Measurements from ENCODE around the gene CDHR2.

CDHR2 gene

DNA sequence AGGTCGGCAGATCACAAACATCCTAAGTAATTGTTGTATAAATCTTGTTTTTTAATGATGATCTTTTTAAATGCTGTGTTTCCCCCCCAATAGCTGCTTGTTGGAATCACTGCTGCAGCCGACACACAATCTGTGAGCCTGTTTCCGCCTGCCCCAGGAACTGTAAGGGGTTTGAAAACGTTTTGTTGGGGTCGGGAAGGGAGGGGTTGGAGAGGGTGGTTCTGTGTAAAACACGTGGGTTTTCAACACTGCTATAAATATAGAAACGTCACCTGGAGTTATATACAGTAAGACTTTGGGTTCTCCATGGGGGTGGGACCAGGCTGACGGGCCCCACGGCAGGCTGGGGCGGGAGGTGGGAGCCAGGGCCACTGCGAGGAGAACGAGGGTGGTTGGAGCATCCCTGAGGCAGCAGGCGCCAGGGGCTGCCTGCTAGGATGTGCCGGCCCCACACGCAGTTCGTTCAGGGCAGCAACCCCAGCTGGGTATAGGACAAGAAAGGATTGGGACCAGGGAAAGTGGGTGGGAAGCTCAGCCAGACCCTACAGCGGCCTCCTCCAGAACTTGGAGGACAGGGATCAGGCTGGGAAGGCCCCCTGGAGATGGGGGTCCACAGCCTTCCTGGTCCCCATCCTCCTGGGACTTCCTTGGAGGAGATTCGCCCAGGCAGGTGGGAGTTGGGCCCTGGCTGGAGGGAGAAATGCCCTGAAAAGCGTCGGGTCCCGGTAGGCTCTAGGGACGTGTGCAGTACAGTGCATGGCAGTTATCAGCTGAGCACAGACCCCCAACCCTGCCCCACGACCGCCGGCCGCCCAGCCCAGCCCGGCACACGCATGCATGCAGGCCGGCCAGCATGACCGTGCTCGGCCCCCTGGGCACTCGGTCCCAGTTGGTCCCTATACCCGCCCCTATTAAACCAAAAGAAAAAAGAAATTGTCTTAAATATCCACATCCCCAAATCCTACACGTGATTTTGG is 21.6 kb upstream of the CDHR2 start:
- Histone ChIP-seq H3K4me3 (replicated peaks; ENCODE audit: insufficient read depth, low read length) (no peak overlapping the region), H3K27ac (replicated peaks) (no peak overlapping the region; the same call in 1 of the 2 replicates), H3K27me3 (ENCODE audit: insufficient read depth, poor library complexity, severe bottlenecking) (no peaks in the 10 kb centered on the region)
- no peak for DNase-seq (ENCODE audit: low read depth in 1 of 2, low spot score in 1 of 2)
- TF ChIP-seq REST (IDR thresholded peaks at IDR 0.05; ENCODE audit: insufficient replicate concordance, low read depth), result no peak
- TF ChIP-seq, protein P1, sequence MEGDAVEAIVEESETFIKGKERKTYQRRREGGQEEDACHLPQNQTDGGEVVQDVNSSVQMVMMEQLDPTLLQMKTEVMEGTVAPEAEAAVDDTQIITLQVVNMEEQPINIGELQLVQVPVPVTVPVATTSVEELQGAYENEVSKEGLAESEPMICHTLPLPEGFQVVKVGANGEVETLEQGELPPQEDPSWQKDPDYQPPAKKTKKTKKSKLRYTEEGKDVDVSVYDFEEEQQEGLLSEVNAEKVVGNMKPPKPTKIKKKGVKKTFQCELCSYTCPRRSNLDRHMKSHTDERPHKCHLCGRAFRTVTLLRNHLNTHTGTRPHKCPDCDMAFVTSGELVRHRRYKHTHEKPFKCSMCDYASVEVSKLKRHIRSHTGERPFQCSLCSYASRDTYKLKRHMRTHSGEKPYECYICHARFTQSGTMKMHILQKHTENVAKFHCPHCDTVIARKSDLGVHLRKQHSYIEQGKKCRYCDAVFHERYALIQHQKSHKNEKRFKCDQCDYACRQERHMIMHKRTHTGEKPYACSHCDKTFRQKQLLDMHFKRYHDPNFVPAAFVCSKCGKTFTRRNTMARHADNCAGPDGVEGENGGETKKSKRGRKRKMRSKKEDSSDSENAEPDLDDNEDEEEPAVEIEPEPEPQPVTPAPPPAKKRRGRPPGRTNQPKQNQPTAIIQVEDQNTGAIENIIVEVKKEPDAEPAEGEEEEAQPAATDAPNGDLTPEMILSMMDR (IDR thresholded peaks at IDR 0.05; ENCODE audit: insufficient read depth, low read length), result no peak

- H3K27ac ChIP-seq (replicated peaks), result no peak overlapping the region
These were observed 20.8 kb upstream of the CDHR2 start for GRCh38 chr5:176528301-176528700.

GRCh38 chr5:176528761-176529115 is 20.4 kb upstream of the CDHR2 start:
- no peak overlapping the region for H3K4me3 ChIP-seq (replicated peaks; ENCODE audit: insufficient read depth, low read length)
- no peak for DNase-seq (ENCODE audit: low read depth in 1 of 2, low spot score in 1 of 2)
- TF ChIP-seq GABPA (IDR thresholded peaks at IDR 0.05; ENCODE audit: low read depth) (no peak), SPI1 (IDR thresholded peaks at IDR 0.05; ENCODE audit: borderline replicate concordance, low read depth) (no peak), REST (IDR thresholded peaks at IDR 0.05; ENCODE audit: insufficient replicate concordance, low read depth) (no peak), POLR2AphosphoS5 (IDR thresholded peaks at IDR 0.05; ENCODE audit: low read depth) (no peak; the same call in 1 of the 2 replicates)
- TF ChIP-seq, protein P1 (IDR thresholded peaks at IDR 0.05; ENCODE audit: insufficient read depth, low read length), result no peak
- no peaks in the 10 kb centered on the region for H3K27me3 ChIP-seq (ENCODE audit: insufficient read depth, poor library complexity, severe bottlenecking)
- H3K27ac ChIP-seq (replicated peaks), result no peak overlapping the region; the same call in 1 of the 2 replicates

More at GRCh38 chr5:176528301-176528700, 20.8 kb upstream of the CDHR2 start:
- no peak for DNase-seq (ENCODE audit: low read depth in 1 of 2, low spot score in 1 of 2)
- H3K27me3 ChIP-seq (ENCODE audit: insufficient read depth, poor library complexity, severe bottlenecking), result no peaks in the 10 kb centered on the region
- TF ChIP-seq REST (IDR thresholded peaks at IDR 0.05; ENCODE audit: insufficient replicate concordance, low read depth), result no peak
- TF ChIP-seq GABPA (IDR thresholded peaks at IDR 0.05; ENCODE audit: low read depth), result no peak
- TF ChIP-seq POLR2AphosphoS5 (IDR thresholded peaks at IDR 0.05; ENCODE audit: low read depth), result no peak
- TF ChIP-seq, protein P1 (IDR thresholded peaks at IDR 0.05; ENCODE audit: insufficient read depth, low read length), result no peak
- TF ChIP-seq SPI1 (IDR thresholded peaks at IDR 0.05; ENCODE audit: borderline replicate concordance, low read depth), result no peak
- no peak overlapping the region for H3K4me3 ChIP-seq (replicated peaks; ENCODE audit: insufficient read depth, low read length)
